ENCODE data around the gene SLC27A1.

DNA sequence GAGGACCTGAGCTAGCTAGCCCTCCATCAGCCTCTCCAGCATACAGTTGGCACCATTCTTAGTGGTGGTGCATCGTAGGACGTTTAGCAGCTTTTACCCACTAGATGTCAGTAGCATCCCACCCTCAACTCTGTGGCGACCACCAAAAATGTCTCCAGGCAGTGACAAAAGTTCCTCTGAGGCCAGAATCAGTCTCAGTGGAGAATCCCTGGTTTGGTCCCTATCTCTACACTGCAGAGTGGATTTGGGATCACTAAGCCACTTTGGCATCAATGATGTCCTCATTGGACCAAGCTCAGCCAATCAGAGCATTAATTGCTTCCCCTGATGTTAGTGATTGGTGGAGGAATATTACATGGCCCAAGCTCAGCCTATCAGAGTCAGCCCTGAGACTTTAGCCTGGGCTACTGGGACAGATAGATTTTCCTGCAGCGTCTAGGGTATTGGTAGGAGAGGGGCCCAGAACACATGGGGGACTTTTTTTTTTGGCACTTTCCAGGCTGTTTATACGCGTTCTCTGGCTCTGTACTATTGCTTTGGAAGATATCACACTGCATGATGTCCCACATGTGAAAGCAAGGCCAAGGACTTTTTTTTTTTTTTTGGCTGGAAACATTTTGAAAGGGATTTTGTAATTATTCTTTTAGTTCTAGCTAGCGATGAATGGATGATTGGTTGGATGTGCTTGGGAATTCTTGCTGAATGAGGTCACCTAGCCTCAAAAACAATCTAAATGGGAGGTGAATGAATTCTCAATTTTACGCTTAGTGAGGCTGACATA, 28.9 kb upstream of the SLC27A1 start:
- no peak for TF ChIP-seq EZH2 (IDR thresholded peaks at IDR 0.05; ENCODE audit: borderline replicate concordance, low read depth, low read length, severe bottlenecking)
- TF ChIP-seq, protein P1, sequence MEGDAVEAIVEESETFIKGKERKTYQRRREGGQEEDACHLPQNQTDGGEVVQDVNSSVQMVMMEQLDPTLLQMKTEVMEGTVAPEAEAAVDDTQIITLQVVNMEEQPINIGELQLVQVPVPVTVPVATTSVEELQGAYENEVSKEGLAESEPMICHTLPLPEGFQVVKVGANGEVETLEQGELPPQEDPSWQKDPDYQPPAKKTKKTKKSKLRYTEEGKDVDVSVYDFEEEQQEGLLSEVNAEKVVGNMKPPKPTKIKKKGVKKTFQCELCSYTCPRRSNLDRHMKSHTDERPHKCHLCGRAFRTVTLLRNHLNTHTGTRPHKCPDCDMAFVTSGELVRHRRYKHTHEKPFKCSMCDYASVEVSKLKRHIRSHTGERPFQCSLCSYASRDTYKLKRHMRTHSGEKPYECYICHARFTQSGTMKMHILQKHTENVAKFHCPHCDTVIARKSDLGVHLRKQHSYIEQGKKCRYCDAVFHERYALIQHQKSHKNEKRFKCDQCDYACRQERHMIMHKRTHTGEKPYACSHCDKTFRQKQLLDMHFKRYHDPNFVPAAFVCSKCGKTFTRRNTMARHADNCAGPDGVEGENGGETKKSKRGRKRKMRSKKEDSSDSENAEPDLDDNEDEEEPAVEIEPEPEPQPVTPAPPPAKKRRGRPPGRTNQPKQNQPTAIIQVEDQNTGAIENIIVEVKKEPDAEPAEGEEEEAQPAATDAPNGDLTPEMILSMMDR (IDR thresholded peaks at IDR 0.05; ENCODE audit: extremely low read depth in 1 of 2, insufficient read depth in 1 of 2, low read depth in 1 of 2, low read length in 2 of 2), result peak; percentile 37 to 57

Measured in endothelial cell of umbilical vein (primary cell).